ENCODE results near the gene HGS.

HGS gene

GRCh38 chr17:81683584-81684441 is at the start of gene HGS, which contains the start of gene ARL16:
Gene HGS (plus strand): TSS chr17:81684011. CDS start chr17:81684067, 56 bp downstream.
Gene ARL16 (minus strand): TSS chr17:81683797. CDS start chr17:81683753, 44 bp downstream.
- no peak for TF ChIP-seq CTCF (IDR thresholded peaks at IDR 0.05; ENCODE audit: low read depth, low read length)
- peak; percentile 99 to 100 for DNase-seq (ENCODE audit: low read depth in 2 of 2)
- H3K4me3 ChIP-seq (replicated peaks in 1 of 2; ENCODE audit: low read depth in 2 of 2, low read length in 2 of 2), result peak within 1 kb of the TSS; percentile 92 to 98

- DNase-seq (ENCODE audit: low read depth in 2 of 2), result no peak
- peak overlapping the region in 1 of 2 donors; percentile 91 for H3K4me3 ChIP-seq (replicated peaks in 1 of 2; ENCODE audit: low read depth in 2 of 2, low read length in 2 of 2)
- no peak for TF ChIP-seq CTCF (IDR thresholded peaks at IDR 0.05; ENCODE audit: low read depth, low read length)
These were observed 48.4 kb upstream of the HGS start for GRCh38 chr17:81635431-81635830.

GRCh38 chr17:81635973-81636504 is 47.8 kb upstream of the HGS start:
- peak in 1 of 2 donors; percentile 65 for DNase-seq (ENCODE audit: low read depth in 2 of 2)
- H3K4me3 ChIP-seq (replicated peaks in 1 of 2; ENCODE audit: low read depth in 2 of 2, low read length in 2 of 2), result peak overlapping the region; percentile 65 to 91
- TF ChIP-seq CTCF (IDR thresholded peaks at IDR 0.05; ENCODE audit: low read depth, low read length), result no peak

- TF ChIP-seq CTCF (IDR thresholded peaks at IDR 0.05; ENCODE audit: low read depth, low read length), result no peak
- peak within 1 kb of the TSS; percentile 65 to 91 for H3K4me3 ChIP-seq (replicated peaks in 1 of 2; ENCODE audit: low read depth in 2 of 2, low read length in 2 of 2)
- peak; percentile 85 to 90 for DNase-seq (ENCODE audit: low read depth in 2 of 2)
These were observed 47.1 kb upstream of the HGS start, which contains the start of the genes NPLOC4 and TSPAN10 for GRCh38 chr17:81636505-81637288. Gene NPLOC4 (minus strand): TSS chr17:81637112. CDS start chr17:81636930, 182 bp downstream. Gene TSPAN10 (plus strand): TSS chr17:81637196. CDS start chr17:81642413, 5,217 bp downstream.

GRCh38 chr17:81638683-81639082 is 45.1 kb upstream of the HGS start:
- no peak for DNase-seq (ENCODE audit: low read depth in 2 of 2)
- no peak for TF ChIP-seq CTCF (IDR thresholded peaks at IDR 0.05; ENCODE audit: low read depth, low read length)
- no peak overlapping the region for H3K4me3 ChIP-seq (replicated peaks in 1 of 2; ENCODE audit: low read depth in 2 of 2, low read length in 2 of 2)

- TF ChIP-seq CTCF (IDR thresholded peaks at IDR 0.05; ENCODE audit: low read depth, low read length), result no peak
- no peak for DNase-seq (ENCODE audit: low read depth in 2 of 2)
- no peak overlapping the region for H3K4me3 ChIP-seq (replicated peaks in 1 of 2; ENCODE audit: low read depth in 2 of 2, low read length in 2 of 2)
These were observed 43.8 kb upstream of the HGS start for GRCh38 chr17:81640011-81640410.

Measured in cardiac fibroblast (primary cell).